ENCODE measurements around the gene AHRR.

The AHRR gene

DNA sequence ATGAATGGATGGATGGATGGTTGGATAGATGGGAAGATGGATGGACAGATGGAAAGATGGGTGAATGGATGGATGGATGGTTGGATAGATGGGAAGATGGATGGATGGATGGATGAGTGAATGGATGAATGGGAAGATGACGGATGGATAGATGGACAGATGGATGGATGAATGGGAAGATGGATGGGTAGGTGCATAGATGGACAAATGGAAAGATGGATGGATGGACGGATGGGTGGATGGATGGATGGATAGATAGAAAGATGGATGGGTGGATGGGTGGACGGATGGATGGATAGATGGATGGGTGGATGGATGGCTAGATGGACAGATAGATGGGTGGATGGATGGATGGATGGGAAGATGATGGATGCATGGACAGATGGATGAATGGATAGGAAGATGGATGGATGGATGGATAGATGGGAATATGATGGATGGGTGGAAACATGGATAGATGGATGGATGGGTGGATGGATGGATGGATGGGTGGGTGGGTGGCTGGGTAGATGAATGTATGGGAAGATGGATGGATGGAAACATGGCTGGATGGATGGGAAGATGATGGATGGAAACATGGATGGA lies 105.0 kb downstream of the AHRR start:
- no peak for DNase-seq (ENCODE audit: low read depth in 2 of 3, low spot score in 1 of 3)

DNA sequence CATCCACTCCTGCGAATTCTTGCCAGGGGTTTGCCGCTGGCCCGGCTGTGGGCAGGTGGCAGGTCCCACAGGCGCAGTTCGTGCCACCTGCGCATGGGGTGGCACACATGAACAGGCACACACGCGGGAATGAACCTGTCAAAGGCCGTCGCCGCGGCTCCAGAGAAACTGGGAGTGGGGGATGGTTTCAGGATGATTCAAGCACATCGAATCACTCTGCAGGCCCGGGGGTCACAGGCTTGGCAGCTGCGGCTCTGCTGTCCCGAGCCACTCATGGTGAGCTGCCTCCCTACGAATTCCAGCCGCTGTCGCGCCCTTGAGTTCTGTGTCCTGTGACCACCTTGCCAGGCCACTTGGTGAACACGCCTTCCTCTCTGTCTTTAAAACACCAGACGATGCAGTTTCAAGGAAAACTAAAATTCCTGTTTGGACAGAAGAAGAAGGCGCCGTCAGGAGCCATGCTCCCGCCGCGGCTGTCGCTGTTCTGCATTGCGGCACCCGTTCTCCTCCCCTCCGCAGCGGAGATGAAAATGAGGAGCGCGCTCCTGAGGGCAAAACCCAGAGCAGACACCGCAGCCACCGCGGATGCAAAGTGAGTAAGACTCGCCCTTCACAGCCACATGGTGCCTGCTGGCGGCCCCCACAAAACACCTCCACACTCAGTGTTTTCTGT lies 106.0 kb downstream of the AHRR start:
- no peak for DNase-seq (ENCODE audit: low read depth in 2 of 3, low spot score in 1 of 3)

DNA sequence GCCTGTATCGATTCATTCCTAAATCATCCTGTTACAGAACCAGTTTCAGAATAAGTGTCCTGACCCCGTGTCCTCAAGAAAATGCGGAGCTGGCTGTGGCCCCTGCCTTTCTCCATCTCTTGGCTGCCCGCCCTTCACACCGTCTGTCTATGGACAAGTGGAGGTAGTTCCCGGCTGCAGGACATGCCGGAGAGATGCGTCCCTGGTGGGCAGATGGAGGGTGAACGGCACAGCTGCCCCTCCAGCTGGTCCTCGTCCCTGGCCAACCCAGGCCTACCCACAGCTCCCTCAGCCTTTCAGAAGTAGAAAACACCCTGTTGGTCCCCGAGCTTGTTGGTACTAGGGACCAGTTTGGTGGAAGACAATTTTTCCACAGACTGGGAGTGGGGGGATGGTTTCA lies 106.7 kb downstream of the AHRR start:
- no peak for DNase-seq (ENCODE audit: low read depth in 2 of 3, low spot score in 1 of 3)

DNA sequence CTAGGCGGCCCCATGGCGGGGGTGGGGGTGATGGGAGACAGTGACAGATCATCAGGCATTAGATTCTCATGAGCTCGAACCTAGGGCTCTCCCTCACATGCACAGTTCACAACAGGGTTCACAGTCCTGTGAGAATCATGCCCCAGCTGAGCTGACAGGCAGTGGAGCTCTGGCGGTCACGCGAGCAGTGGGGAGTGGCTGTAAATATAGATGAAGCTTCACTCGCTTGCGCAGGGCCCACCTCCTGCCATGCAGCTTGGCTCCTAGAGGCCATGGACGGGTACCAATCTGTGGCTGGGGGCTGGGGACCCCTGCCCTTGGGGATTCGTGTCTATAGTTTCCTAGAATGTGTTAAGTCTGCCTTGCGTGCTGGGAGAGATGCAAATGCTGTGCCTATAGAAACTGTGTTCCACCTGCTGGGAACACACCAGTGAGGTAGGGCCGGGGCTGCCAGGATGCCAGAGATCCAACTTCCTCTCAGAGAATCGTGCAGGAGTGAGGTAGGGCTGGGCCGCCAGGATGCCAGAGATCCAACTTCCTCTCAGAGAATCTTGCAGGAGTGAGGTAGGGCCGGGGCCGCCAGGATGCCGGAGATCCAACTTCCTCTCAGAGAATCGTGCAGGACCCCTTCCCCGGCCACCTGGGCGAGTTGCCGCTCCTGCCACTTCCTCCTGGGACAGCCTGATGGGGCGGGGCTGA lies 107.4 kb downstream of the AHRR start:
- no peak for DNase-seq (ENCODE audit: low read depth in 2 of 3, low spot score in 1 of 3)

DNA sequence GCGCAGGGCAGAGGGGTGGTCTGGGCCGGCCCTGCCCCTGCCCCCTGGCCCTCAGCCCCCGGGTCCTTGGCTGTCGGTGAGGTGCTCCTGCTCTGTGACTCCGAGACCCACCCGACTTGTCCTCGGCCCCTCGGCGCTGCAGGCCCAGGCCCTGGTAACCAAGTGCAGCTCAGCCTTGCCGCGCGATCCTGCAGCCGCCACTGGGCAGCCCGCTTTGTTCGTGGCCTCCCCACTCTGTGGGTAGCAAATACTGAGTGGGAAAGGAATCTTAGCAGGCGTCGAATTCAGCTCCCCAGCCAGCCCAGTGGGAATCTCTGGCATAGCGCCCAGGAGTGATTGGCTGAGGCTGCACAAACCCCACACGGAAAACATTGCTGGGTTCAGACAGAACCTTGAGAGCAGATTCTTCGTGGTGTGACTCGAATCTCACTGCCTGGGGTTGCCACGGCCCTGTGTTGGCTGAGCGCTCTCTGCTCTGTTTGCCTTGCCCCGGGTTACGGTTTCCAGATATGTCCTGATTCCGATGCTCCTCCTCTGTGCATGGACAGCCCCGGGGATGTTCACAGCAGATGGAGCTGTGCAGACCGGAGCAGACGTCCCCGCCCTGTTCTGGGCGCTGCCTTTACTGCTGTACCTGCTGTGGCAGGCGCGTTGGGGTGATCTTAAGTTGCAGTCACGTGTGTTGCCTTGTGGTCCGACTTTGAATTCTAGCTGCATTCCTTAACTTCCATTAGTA lies 108.1 kb downstream of the AHRR start:
- DNase-seq (ENCODE audit: low read depth in 2 of 3, low spot score in 1 of 3): no peak

DNA sequence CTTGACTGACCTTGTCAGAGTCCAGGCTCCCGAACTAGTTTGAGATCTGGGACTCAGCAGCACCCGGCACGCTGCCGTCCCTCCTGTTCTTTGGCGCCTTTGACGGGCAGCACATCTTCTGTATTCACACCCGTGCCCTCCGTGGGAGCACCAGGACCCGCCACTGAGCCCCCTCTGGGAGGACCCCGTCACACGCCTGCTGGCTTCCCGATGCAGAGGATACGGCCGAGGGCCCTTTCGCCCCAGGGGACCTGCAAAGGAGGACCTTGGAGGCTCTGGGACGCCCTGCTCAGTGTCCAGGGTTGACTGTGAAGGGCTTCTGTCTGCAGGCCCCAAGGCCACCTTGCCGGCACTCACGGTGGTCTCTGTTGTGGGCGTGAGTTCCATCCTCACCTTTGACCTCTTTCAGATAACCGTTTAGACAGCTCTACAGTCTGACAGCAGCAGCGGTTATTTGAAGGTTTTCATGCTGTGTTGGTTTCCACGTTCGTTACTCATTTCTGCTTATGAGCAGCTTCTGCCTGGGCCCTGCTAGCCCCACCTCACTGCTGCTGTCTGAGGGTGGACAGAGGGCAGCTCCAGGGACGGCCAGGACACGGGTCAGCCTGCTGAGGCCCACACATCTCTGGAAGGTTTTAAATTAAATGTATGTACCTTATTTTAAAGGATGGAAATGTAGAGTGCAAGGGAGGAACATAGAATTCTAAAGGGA lies 108.9 kb downstream of the AHRR start:
- DNase-seq (ENCODE audit: low read depth in 2 of 3, low spot score in 1 of 3): no peak

DNA sequence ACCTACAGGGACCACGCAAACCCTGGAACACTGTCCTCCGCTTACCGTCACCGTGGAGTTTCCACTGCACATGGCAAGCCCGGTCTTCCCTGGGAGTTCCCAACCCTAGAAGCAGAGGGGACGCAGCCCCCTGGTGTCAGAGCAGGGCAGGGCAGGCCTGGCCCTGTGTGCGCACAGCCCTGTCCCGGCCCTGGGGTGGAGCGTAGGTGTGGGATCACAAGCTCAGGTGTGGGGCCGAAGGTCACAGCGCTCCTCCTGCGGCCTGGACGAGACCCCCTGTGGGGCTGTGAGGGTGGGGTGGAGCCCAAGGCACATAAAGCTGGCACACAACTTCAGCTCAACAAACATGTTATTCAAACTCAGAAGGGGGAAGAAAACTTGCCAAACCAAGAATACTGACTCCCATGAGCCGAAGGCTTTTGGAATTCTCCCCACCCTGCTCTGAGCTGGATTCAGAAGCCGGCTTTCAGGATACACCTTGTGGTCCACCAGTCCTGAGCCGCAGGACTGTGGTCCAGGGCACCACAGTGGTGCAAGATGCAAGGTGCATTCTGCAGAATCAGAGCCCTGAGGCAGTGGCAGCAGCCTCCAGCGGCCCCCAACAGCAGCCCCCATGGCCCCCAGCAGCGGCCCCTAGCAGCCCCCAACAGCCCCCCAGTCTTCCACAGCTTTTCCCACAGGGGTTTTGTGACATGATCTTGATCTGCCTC lies 109.6 kb downstream of the AHRR start:
- peak in 2 of 3 donors; percentile 21 to 41 for DNase-seq (ENCODE audit: low read depth in 2 of 3, low spot score in 1 of 3)

DNA sequence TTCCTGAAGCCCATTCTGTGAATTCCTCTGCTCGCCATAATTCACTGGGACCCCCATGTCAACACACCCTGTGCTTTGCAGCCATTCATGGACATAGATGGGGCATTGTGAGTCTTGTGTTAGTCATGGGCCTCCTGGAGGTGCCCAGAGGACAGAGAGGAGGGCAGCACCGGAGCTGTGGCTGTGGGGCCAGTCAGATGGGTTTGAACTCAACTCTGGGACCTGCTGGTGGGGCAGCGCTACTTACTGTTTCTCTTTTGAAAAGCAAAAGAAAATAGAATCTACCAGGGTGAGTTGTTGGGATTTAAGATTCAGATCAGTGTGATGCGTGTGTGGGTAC lies 110.2 kb downstream of the AHRR start:
- no peak for DNase-seq (ENCODE audit: low read depth in 2 of 3, low spot score in 1 of 3)

DNA sequence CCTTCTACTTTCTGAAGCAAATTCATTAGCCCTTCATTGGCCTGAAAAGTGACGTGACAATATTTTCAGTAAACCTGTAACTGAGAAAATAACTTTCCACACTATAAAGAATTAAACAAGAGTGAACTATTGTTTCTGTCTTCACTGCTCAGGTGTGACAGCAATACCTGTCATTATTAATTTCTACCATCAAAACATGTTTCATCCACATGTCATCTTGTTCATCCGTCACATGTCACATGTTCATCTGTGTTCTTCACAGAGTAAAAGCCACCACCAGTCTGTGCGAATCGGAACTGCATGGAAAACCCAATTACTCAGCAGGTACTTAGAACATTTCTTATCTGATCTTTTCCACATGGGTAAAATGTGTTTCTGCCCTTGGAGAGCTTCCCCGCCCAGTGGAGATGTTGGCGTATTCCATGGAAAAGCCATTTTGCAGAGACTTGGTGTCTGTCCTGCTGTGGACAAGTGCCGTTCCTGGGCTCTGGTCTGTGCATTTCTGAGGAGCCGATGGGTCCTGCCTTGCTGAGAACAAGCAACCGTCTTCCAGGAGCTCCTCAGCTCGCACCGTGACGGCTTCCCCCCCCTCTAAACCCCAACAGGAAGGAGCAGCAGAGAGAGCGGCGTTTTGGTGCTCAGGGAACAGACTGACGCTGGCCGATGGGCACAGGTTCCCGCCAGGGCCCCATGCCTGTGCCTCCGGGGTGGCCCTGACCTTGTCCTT lies 110.8 kb downstream of the AHRR start:
- DNase-seq (ENCODE audit: low read depth in 2 of 3, low spot score in 1 of 3): no peak

DNA sequence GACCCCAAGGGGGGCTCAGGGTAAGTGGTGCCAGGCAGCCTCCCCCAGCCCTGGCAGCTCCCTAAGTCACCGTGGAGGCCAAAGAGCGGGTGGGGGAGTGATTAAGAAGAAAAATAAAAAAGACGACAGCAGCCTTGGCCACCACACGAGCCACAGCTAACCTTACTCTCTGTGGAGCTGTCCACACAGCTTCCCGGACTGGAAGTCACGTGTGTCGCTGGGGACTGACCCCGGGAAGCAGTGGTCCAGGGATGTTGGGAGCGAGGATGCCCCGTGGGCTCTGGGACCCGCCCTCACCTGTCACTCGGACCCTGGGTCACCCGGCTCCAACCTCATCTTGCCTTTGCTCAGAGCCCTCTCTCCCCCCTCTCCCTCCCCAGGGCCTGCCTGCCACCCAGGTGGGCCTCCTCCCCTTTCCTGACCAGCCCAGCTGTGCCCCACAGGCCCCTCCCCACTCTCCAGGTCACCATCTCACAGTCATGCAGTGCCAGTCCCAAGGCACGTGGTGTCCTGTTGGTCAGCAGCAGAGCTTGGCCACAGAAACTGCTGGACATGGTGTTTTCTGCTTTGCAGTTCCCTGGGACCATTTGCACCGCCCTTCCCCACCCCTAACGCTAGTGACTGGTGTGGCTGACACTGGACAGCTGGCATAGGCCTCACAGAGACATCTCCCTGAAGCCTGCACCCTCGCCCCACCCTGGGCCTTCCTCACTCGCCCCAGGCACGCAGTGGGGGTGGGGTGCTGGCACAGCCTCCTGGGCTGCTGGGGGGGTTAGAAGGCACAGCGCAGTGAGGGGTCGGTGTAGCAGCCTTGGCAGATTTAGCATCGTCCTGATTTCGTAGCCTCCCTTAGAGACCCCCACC lies 111.6 kb downstream of the AHRR start:
- DNase-seq (ENCODE audit: low read depth in 2 of 3, low spot score in 1 of 3): no peak

DNA sequence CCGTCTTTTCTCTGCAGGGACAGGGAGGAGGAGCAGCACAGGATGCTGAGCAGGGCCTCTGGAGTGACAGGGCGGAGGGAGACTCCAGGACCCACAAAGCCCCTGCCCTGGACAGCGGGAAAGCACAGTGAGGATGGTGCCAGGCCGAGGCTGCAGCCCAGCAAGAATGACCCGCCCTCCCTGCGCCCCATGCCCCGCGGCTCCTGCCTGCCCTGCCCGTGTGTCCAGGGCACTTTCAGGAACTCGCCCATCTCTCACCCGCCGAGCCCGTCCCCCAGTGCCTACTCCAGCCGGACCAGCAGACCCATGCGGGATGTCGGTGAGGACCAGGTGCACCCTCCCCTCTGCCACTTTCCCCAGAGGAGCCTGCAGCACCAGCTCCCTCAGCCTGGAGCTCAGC lies 112.3 kb downstream of the AHRR start:
- DNase-seq (ENCODE audit: low read depth in 2 of 3, low spot score in 1 of 3): no peak

DNA sequence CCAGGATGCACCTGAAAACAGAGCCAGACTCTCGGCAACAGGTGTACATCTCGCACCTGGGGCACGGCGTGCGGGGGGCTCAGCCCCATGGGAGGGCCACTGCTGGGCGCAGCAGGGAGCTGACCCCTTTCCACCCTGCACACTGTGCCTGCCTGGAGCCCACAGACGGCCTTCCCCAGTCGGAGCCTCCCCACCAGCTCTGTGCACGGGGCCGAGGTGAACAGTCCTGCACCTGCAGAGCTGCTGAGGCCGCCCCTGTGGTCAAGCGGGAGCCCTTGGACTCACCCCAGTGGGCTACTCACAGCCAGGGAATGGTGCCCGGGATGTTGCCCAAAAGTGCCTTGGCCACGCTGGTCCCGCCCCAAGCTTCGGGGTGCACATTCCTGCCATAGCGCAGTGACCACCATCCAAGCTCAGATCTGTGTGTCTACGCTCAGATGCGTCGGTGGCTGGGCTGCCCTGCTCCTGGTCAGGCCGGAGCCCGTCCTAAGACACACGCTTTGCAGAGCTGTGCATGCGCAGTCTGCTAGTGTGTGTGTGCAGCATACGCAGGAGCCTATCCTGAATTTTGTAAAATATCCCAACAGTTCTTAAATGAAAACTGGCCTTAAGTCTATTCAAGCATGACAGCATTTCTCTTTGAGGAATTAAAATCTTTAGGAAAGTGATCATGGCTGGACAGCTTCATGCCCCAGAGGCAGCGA lies 113.1 kb downstream of the AHRR start:
- DNase-seq (ENCODE audit: low read depth in 2 of 3, low spot score in 1 of 3): no peak

DNA sequence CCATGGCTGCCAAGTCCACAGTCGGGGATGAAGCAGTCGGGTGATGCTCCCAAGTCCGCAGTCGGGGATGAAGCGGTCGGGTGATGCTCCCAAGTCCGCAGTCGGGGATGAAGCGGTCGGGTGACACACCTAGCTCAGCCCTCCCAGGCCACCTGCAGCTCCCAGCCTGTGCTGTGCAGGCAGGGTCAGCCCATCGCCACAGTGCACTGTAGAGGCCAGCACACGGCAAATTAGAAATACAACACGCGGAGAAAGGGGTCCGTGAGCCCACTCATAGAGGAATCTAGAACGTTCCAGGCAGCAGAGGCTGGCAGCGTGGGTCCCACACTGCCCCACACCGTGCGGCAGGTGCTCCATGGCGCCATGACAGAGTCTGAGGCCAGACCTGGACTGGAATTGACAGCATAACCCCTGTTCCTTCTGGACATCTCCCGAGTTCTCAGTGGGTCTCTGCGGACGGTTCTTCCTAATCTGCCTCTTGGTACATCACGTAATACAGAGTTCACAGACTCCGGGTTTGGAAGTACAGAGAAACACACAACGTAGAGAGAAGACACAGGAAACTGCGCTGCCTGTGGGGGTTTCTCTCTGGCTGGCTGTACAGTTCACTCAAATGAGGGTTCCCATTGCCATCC lies 113.8 kb downstream of the AHRR start:
- DNase-seq (ENCODE audit: low read depth in 2 of 3, low spot score in 1 of 3): no peak

DNA sequence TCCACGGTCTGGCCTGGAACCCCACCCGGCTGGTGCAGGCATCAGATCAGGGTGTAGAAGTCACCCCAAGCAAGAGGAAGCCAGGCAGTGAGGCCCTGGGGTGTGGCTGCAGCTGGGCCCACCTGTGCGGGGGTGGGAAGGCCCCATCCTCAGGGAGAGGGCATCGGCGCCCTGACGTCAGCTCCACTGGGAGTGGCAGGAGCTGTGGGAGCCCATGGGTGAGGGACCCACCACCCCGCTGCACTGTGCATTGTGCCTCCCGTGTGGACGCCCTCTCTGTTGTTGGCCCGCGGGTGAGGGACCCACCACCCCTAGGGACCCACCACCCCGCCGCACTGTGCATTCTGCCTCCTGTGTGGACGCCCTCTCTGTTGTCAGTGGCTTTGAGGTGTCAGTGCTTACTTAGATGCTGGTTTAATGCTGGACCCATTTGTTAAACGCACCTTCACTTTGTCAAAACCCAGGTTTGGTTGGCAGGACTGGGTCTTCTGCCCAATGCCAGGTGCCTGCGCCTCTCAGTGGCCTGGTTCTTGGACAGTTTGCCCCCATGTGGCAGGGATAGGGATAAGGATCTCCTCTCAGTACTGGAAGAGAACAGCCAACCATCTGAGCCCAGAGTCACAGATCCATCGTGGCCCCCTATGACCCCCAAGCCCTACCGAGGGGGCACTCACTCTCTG lies 114.6 kb downstream of the AHRR start:
- DNase-seq (ENCODE audit: low read depth in 2 of 3, low spot score in 1 of 3): no peak

DNA sequence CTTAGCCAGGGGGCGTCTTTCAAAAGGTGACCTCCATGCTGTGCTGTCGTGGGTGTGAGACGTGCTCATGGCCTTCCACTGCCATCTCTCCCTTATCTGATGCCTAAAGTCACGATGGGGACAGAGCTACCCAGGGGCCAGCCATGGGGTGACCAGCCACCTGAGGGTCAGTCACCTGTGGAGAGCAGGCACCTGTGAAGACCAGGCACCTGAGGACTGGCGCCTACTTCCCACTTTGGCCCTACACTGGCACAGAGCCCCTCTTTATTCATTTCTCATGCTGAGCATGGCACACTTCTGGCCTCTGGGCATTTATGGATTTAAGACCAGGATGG lies 115.1 kb downstream of the AHRR start:
- no peak for DNase-seq (ENCODE audit: low read depth in 2 of 3, low spot score in 1 of 3)

DNA sequence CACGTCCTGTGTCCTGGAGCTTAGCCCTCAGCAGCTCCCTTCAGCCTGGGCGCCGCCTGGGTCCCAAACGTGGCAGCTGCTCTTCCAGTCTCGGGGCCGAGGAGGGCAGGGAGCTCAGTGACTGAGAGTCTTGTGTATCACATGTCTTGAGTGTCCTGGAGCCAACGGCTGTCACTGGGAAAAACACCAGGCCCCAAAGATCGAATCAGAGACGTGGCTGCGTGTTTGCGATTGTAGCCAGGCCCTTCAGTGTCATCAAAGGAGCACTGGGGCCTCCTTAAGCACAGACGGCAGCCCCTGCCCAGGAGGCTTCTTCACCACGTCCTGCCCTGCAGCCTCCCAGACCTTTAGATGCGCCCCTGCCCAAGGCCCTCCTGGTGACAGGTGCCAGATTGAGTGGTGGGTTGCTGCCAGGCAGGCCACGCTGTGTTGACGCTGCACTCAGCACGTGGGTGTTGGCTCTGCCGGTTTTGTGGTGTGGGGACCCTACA lies 115.8 kb downstream of the AHRR start:
- no peak for DNase-seq (ENCODE audit: low read depth in 2 of 3, low spot score in 1 of 3)

DNA sequence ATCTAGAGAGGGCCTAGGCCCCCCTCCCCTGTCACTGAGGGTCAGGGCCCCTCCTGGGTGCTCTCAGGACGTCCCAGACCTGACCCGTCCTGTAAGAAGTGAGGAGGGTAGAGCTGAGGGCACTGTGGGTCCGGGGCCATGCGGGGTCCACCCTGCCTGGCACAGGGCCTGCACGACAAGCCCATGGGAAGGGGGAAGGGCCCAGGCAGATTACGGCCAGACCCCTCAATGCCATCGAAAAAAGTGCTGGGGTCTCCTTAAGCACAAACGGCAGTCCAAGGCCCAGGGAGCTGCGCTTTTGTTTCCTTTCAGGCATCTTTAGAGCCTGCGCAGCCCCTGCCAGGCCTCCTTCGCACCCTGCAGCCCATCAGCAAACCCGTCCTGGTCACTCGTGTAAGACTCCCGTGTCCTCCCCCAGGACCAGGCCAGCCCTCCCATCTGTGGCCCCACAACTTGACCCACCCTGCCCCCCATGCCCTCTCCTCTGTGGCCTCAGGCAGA lies 117.0 kb downstream of the AHRR start:
- no peak for DNase-seq (ENCODE audit: low read depth in 2 of 3, low spot score in 1 of 3)

All from stimulated activated CD4-positive, alpha-beta T cell treated with anti-CD3 and anti-CD28 coated beads, Interleukin-12 subunit alpha, Interleukin-12 subunit beta, amount 100 ng/mL, for 48 hours (primary cell).